ENCODE results near the gene ERP44. TPM values are rescaled to one million over a fixed set of nuclear protein-coding genes. Genes with fewer than 3 reads are reported as not detected.
"Not testable (repeated sequence)": the region's sequence is repeated elsewhere in the genome, so short reads cannot be mapped to it uniquely, and the experiment has no call there.

Gene ERP44
- total RNA-seq, 4 donors from 2014 or later = 10.1 to 15.7 (median 13.0) TPM

GRCh38 chr9:100074093-100074492 lies 24.7 kb downstream of the ERP44 start:
- H3K4me3 ChIP-seq (ENCODE audit: low read depth, poor library complexity, severe bottlenecking) = no peak overlapping the region
- no peak for DNase-seq (ENCODE audit: low spot score in 2 of 2)
- no peak for TF ChIP-seq POLR2A (IDR thresholded peaks at IDR 0.05)
- no peak for TF ChIP-seq CTCF (IDR thresholded peaks at IDR 0.05)
- intact Hi-C loops (cut with DNase I; ENCODE audit: low total_unique reads) = no loop called here
- 84 to 85% methylated on average over 6 of the region's 6 CpGs for WGBS, 2 donors

- TF ChIP-seq POLR2A (IDR thresholded peaks at IDR 0.05) = no peak
- no peak for TF ChIP-seq CTCF (IDR thresholded peaks at IDR 0.05)
- intact Hi-C loops (cut with DNase I; ENCODE audit: low total_unique reads) = no loop called here
- DNase-seq (ENCODE audit: low spot score in 2 of 2) = no peak
- 58 to 59% methylated on average over 2 of the region's 2 CpGs for WGBS, 2 donors
- H3K4me3 ChIP-seq (ENCODE audit: low read depth, poor library complexity, severe bottlenecking) = no peak overlapping the region
Measured at GRCh38 chr9:100072805-100073204, 26.0 kb downstream of the ERP44 start.

GRCh38 chr9:100071271-100071670 lies 27.5 kb downstream of the ERP44 start:
- TF ChIP-seq CTCF (IDR thresholded peaks at IDR 0.05) = no peak
- no peak for TF ChIP-seq POLR2A (IDR thresholded peaks at IDR 0.05)
- intact Hi-C loops (cut with DNase I; ENCODE audit: low total_unique reads) = no loop called here
- 78 to 88% methylated on average over 2 of the region's 2 CpGs for WGBS, 2 donors
- no peak for DNase-seq (ENCODE audit: low spot score in 2 of 2)
- H3K4me3 ChIP-seq (ENCODE audit: low read depth, poor library complexity, severe bottlenecking) = no peak overlapping the region

- H3K4me3 ChIP-seq (ENCODE audit: low read depth, poor library complexity, severe bottlenecking) = no peak overlapping the region
- DNase-seq (ENCODE audit: low spot score in 2 of 2) = no peak
- intact Hi-C loops (cut with DNase I; ENCODE audit: low total_unique reads) = no loop called here
- TF ChIP-seq CTCF (IDR thresholded peaks at IDR 0.05) (no peak), POLR2A (IDR thresholded peaks at IDR 0.05) (no peak)
- 82 to 88% methylated on average over 2 of the region's 2 CpGs for WGBS, 2 donors
Measured at GRCh38 chr9:100070104-100071041, 28.4 kb downstream of the ERP44 start.

- H3K4me3 ChIP-seq (ENCODE audit: low read depth, poor library complexity, severe bottlenecking); DNase-seq (ENCODE audit: low spot score in 2 of 2); intact Hi-C loops (cut with DNase I; ENCODE audit: low total_unique reads): not testable (repeated sequence)
- 89 to 92% methylated on average over 1 of the region's 3 CpGs for WGBS, 2 donors
Measured at GRCh38 chr9:100069068-100069467, 29.7 kb downstream of the ERP44 start.

- intact Hi-C loops (cut with DNase I; ENCODE audit: low total_unique reads) = not testable (repeated sequence)
- WGBS, 2 donors = no CpG with 5 or more reads among the region's 30 CpGs
Measured at GRCh38 chr9:100067990-100068389, 30.8 kb downstream of the ERP44 start.

GRCh38 chr9:100066539-100066938 lies 32.3 kb downstream of the ERP44 start:
- DNase-seq (ENCODE audit: low spot score in 2 of 2) = no peak
- 53 to 65% methylated on average over 2 of the region's 2 CpGs for WGBS, 2 donors
- no peak overlapping the region for H3K4me3 ChIP-seq (ENCODE audit: low read depth, poor library complexity, severe bottlenecking)
- TF ChIP-seq POLR2A (IDR thresholded peaks at IDR 0.05) = no peak
- intact Hi-C loops (cut with DNase I; ENCODE audit: low total_unique reads) = no loop called here

More at GRCh38 chr9:100067990-100068389, 30.8 kb downstream of the ERP44 start:
- DNase-seq (ENCODE audit: low spot score in 2 of 2); H3K4me3 ChIP-seq (ENCODE audit: low read depth, poor library complexity, severe bottlenecking): not testable (repeated sequence)

Data from lower leg skin (tissue), 4 donors.